ENCODE measurements around the gene GGT1.
A peak's percentile ranks its signal among the peaks of the same experiment; 100 is the strongest.

The GGT1 gene

GRCh38 chr22:24588757-24589481, 14.1 kb upstream of the GGT1 start:
- TF ChIP-seq GATA3 (IDR thresholded peaks at IDR 0.05; ENCODE audit: low read depth, low read length) (no peak), GATA2 (IDR thresholded peaks at IDR 0.05; ENCODE audit: low read depth, low read length) (no peak)

DNA sequence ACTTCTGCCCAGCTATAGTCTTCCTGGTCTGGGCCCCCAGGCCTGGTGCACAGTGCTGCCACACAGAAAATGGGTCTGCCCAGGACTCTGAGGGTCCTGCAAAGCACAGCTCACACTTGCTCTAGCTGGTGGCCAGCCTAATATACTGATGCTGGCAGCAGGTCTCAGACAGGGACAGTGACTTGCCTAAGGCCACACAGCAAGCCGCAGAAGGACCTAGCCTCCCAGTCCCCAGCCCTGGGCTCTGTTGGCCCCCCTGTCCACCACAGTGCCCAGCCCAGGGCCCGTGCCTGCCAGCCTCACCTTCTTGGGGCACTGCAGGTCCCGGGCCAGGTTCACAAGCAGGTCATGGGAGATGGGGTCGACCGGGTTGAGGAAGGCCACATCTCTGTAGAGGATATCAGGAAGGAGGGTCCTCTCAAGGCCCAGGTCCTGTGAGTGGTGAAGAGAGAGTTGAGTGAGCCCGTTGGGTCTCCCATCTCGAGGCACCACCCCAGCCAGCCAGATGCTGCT, 13.4 kb upstream of the GGT1 start:
- no peak for TF ChIP-seq GATA3 (IDR thresholded peaks at IDR 0.05; ENCODE audit: low read depth, low read length)
- no peak for TF ChIP-seq GATA2 (IDR thresholded peaks at IDR 0.05; ENCODE audit: low read depth, low read length)

DNA sequence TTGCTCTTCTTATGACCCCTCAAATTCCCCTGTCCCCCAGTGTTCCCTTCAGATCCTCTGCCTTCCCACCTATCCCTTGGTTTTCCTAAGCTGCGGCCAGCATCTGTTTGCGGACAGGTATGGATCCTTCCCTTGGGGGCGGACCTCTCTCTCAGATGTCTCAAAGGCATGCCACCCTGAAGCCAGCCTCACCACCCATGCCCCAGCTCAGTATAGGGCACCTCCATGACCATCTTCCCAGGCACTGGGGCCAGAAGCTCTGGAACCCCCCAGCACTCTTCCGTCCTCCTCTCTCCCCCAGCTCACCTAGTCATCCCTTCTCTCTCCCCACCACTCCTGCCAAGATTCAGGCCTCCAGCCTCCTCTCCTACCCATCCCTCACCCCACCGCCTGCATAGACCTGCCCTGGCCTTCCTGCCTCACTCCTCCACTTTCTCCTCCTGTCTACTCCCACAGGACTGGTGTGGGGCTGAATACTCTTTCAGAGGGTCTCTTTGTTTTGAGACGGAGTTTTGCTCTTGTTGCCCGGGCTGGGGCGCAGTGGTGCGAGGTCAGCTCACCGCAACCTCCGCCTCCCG, 12.3 kb upstream of the GGT1 start:
- TF ChIP-seq GATA2 (IDR thresholded peaks at IDR 0.05; ENCODE audit: low read depth, low read length) (no peak), GATA3 (IDR thresholded peaks at IDR 0.05; ENCODE audit: low read depth, low read length) (no peak)

DNA sequence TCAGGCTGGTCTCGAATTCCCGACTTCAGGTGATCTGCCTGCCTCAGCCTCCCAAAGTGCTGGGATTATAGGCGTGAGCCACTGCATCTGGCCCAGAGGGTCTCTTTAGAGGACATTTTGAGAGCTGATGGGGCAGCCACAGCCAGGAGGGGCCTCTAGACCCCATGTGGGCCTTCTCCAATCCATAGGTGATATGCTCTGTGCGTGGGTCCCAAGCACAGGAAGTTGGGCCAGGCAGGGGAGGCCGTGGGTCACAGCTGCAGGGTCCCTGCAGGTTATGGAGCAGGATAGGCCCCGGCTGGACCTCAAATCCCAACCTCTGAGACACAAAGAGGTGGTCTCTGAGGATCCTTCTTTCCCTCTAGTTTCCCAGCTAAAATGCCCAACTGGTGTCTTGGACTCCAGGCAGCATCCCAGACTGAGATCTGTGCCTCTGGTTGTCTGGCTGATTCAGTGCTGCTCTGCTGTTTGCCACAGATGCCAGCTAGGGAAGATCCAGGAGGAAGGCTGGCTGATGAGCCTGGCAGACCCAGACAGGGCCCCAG, 11.6 kb upstream of the GGT1 start:
- no peak for TF ChIP-seq GATA2 (IDR thresholded peaks at IDR 0.05; ENCODE audit: low read depth, low read length)
- no peak for TF ChIP-seq GATA3 (IDR thresholded peaks at IDR 0.05; ENCODE audit: low read depth, low read length)

GRCh38 chr22:24592058-24592850, 10.7 kb upstream of the GGT1 start:
- TF ChIP-seq GATA2 (IDR thresholded peaks at IDR 0.05; ENCODE audit: low read depth, low read length), result no peak
- no peak for TF ChIP-seq GATA3 (IDR thresholded peaks at IDR 0.05; ENCODE audit: low read depth, low read length)

DNA sequence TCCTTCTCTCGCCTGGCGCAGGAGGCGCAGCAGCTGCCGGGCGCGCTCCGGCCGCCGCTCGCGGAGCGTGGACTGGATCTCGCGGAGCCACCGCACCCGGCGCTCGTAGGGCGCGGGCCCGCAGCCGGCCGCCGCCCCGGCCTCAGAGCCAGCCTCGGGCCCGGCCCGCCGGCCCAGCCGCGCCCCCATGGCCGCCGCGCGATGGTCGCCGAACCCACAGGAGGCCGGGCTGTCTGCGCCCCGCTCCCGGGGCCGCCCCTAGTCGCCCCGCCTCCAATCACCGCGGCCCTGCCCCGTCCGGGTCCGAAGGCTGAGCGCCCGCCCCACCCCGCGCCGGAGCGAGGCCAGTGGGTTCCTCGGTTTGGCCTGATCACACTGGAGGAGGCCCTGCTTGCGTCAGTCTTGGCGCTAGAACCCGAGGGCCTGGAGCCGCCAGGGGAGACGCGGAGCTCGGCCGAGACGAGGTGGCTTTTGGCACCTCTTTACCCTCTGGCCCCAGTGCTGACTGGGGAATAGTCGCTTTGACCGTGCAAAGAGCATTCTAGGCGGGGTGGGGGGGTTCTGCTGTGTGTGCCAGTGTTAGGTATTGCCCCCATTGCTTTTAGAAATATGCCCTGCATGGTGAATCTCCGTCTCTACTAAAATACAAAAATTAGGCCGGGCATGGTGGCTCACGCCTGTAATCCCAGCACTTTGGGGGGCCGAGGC, 10.0 kb upstream of the GGT1 start, which contains the start of gene LRRC75B:
Gene LRRC75B, minus strand, starts transcription at position 223 of the 708 bp plus-strand sequence. Its CDS starts 34 bp downstream, at position 189.
- TF ChIP-seq GATA2 (IDR thresholded peaks at IDR 0.05; ENCODE audit: low read depth, low read length) (no peak), GATA3 (IDR thresholded peaks at IDR 0.05; ENCODE audit: low read depth, low read length) (no peak)

DNA sequence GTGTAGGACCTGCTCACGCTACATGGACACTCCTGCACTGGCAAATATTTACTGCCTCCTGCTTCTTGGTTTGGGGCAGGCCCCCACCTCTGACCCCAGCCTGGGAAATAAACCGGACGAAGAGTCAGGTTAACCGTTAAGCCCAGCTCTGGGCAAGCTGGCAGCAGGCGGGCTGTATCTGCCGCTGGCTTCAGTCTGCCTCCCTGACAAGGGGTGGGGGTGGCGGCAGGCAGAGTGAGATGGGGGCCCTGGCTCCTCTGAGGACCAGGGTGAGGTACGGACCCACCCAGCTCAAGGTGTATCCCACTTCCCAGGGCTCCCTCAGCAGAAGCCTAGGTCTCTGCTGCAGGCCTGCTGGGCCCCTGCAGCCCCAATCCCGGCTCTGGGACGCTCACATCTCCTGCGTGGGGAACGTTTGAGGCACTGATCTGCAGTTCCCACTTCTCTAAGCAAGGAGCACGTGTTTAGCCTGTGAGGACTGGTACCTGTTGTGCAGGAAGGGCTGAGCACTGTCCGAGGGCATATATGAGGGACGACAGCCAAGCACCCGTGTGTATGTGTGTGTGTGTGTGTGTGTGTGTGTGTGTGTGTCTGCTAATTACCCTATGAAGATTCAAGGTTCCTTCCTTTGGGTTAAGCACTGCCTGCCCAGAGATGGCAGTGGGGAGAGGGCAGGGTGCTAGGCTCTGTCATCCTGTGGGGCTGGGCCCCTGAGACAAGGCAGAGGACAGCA, 9.0 kb upstream of the GGT1 start:
- TF ChIP-seq GATA2 (IDR thresholded peaks at IDR 0.05; ENCODE audit: low read depth, low read length) (no peak), GATA3 (IDR thresholded peaks at IDR 0.05; ENCODE audit: low read depth, low read length) (no peak)

- TF ChIP-seq GATA3 (IDR thresholded peaks at IDR 0.05; ENCODE audit: low read depth, low read length) (no peak), GATA2 (IDR thresholded peaks at IDR 0.05; ENCODE audit: low read depth, low read length) (no peak)
These were observed 8.3 kb upstream of the GGT1 start for GRCh38 chr22:24594569-24595120.

GRCh38 chr22:24595228-24595627, 7.8 kb upstream of the GGT1 start:
- no peak for TF ChIP-seq GATA2 (IDR thresholded peaks at IDR 0.05; ENCODE audit: low read depth, low read length)
- TF ChIP-seq GATA3 (IDR thresholded peaks at IDR 0.05; ENCODE audit: low read depth, low read length), result no peak

- TF ChIP-seq GATA2 (IDR thresholded peaks at IDR 0.05; ENCODE audit: low read depth, low read length), result no peak
These were observed 7.1 kb upstream of the GGT1 start for GRCh38 chr22:24595863-24596262.

- TF ChIP-seq GATA2 (IDR thresholded peaks at IDR 0.05; ENCODE audit: low read depth, low read length), result no peak
- TF ChIP-seq GATA3 (IDR thresholded peaks at IDR 0.05; ENCODE audit: low read depth, low read length), result no peak
These were observed 3.5 kb upstream of the GGT1 start for GRCh38 chr22:24599514-24599913.

DNA sequence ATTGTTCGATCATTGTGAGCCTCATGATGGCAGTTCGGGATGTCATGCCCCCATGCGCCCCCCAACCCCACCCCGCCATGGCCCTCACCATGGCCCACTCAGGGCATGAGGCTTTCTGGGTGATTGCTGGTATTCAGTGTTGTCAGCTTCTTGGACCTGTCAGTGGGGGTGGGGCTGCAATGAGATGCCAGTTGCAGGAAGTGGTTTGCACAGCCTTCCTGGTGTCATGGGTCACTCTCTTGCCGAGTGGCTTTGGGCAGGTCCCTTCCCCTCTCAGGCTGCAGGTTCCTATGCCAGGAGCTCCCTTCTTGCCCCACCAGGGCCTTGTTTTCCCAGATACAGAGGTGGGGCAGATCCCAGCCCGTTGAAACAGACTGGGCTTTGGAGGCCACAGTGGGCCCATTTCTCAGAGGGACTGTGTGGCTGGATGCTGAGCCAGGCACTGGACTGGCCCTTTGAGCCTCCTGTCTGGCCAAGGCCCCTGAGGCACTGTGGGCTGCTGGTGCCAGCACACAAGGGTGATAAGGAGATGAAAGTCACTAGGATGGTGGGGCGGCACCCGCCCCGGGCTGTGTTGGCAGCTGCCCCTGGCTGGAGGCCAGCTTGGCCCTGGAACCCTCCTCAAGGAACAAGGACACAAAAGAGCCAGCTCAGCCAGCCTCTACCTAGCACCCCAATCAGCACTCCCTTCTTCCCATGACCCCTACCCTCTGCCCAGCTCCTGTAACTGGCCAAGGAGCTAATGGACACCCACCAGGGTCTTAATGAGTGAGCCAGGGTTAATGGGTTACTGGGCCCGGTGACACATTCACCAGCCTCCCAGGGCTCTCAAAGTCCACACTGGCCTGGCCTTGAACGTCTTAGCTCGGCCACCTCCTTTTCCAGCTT, 1.5 kb upstream of the GGT1 start:
- TF ChIP-seq GATA2 (IDR thresholded peaks at IDR 0.05; ENCODE audit: low read depth, low read length), result peak; percentile 23; the same call in 1 of the 2 replicates
- no peak for TF ChIP-seq GATA3 (IDR thresholded peaks at IDR 0.05; ENCODE audit: low read depth, low read length)

All from SH-SY5Y (cell line).